A673 (cell line): Measurements from ENCODE around the gene SLC4A2. TPM values are rescaled to one million over a fixed set of nuclear protein-coding genes. Genes with fewer than 3 reads are reported as not detected.

ENCODE experiments used
- BruUV-seq: library from RNA; stranded (reverse); fragments of 400-500 nt; replicated peaks from 2 replicates; lab custom pipeline; 2021; lab: Mats Ljungman, UMichigan
- CTCF ChIA-PET: fragments of 300-600 bp; sonication (Branson Sonifier 250); formaldehyde crosslinking; loops from one replicate; lab custom pipeline; 2022; ENCODE audit warnings: antibody characterized with exemption; lab: Charles Lee
- POLR2A ChIA-PET: fragments of 300-600 bp; sonication (Branson Sonifier 250); formaldehyde crosslinking; loops from one replicate; lab custom pipeline; 2022; ENCODE audit warnings: antibody characterized with exemption; ENCODE audit not compliant: low non-redundant PET; lab: Charles Lee
- DNase-seq: peaks from one replicate; pipeline ENCODE4 v3.0.0-alpha.2; 2015; ENCODE audit warnings: low spot score
- H3K27ac ChIP-seq: fragments of 200-600 bp; sonication (generic); 2 replicates; pipeline ENCODE4 v1.5.1; 2016; ENCODE audit warnings: mixed run types, low read depth, mild to moderate bottlenecking, mixed read lengths, antibody characterized with exemption, low read length; ENCODE audit not compliant: poor library complexity, severe bottlenecking
- H3K27me3 ChIP-seq: fragments of 200-600 bp; sonication (generic); replicated peaks from 2 replicates; pipeline ENCODE4 v1.6.1; 2017; ENCODE audit warnings: mixed run types, low read depth, mild to moderate bottlenecking, mixed read lengths, antibody characterized with exemption, low read length; ENCODE audit not compliant: insufficient read depth, poor library complexity
- H3K36me3 ChIP-seq: fragments of 200-600 bp; sonication (generic); 2 replicates; pipeline ENCODE4 v1.6.1; 2016; ENCODE audit warnings: mixed run types, mild to moderate bottlenecking, mixed read lengths, antibody characterized with exemption, low read length; ENCODE audit not compliant: insufficient read depth, poor library complexity, severe bottlenecking
- H3K4me1 ChIP-seq: fragments of 200-600 bp; sonication (generic); 2 replicates; pipeline ENCODE4 v1.6.1; 2017; ENCODE audit warnings: mixed run types, mild to moderate bottlenecking, mixed read lengths, antibody characterized with exemption, low read length; ENCODE audit not compliant: insufficient read depth, poor library complexity, severe bottlenecking
- H3K4me3 ChIP-seq: fragments of 200-600 bp; sonication (generic); 2 replicates; pipeline ENCODE4 v1.5.1; 2016; ENCODE audit warnings: low read depth, mixed run types, mild to moderate bottlenecking, mixed read lengths, low read length; ENCODE audit not compliant: poor library complexity, severe bottlenecking
- H3K9me3 ChIP-seq: fragments of 200-600 bp; sonication (generic); 2 replicates; pipeline ENCODE4 v1.6.1; 2016; ENCODE audit warnings: mixed run types, low read depth, mild to moderate bottlenecking, mixed read lengths, antibody characterized with exemption, low read length; ENCODE audit not compliant: poor library complexity, severe bottlenecking
- CTCF ChIP-seq: fragments of 300-800, 200-600 bp; sonication (generic); conservative IDR thresholded peaks from 2 replicates; pipeline ENCODE4 v1.5.1; 2017; ENCODE audit warnings: low read depth, mild to moderate bottlenecking, antibody characterized with exemption, low read length, moderate library complexity, mixed read lengths
- EZH2 ChIP-seq: fragments of 200-600 bp; sonication (generic); IDR thresholded peaks from 2 replicates; pipeline ENCODE4 v1.6.1; 2017; ENCODE audit warnings: borderline replicate concordance, low read depth, mild to moderate bottlenecking, mixed read lengths, antibody characterized with exemption, low read length; ENCODE audit not compliant: poor library complexity, severe bottlenecking
- intact Hi-C: fragments of 100-400 bp; cut with micrococcal nuclease; formaldehyde crosslinking; loops from one replicate; pipeline ENCODE4 v1.10.0; 2022; ENCODE audit not compliant: unreplicated experiment
- total RNA-seq: library from RNA; stranded (reverse); gene quantifications from 2 replicates; pipeline ENCODE4 v1.2.3, GENCODE V29; 2021

SLC4A2 gene
- total RNA-seq, 1 experiment from 2014 or later, result 222 TPM

- BruUV-seq, result no TSS peak
- no peak for DNase-seq
- no peaks in the 10 kb centered on the region for H3K4me1 ChIP-seq
- no peaks in the 10 kb centered on the region for H3K9me3 ChIP-seq
- H3K27me3 ChIP-seq, result no peaks in the 10 kb centered on the region
- ChIA-PET POLR2A (no interaction called here), CTCF (interaction anchor here (1.1 kb wide), 1 partner anchor 15 kb away, joined by 3 read pairs; no protein-coding TSS in a partner anchor)
- H3K4me3 ChIP-seq, result no peak overlapping the region
- H3K36me3 ChIP-seq, result peaks cover 4% of the 10 kb centered on the region
- TF ChIP-seq EZH2 (no peak), CTCF (no peak)
- intact Hi-C loops, result no loop called here
- no peak overlapping the region for H3K27ac ChIP-seq
Measured at GRCh38 chr7:151032936-151033863, 26.2 kb upstream of the SLC4A2 start.

- Histone ChIP-seq H3K4me3 (no peak overlapping the region), H3K4me1 (peaks cover 3% of the 10 kb centered on the region), H3K27me3 (no peaks in the 10 kb centered on the region), H3K27ac (no peak overlapping the region), H3K36me3 (peaks cover 4% of the 10 kb centered on the region), H3K9me3 (no peaks in the 10 kb centered on the region)
- DNase-seq, result no peak
- POLR2A ChIA-PET, result no interaction called here
- CTCF ChIA-PET, result no interaction called here
- TF ChIP-seq CTCF (no peak), EZH2 (no peak)
- intact Hi-C loops, result no loop called here
- no TSS peak for BruUV-seq
Measured at GRCh38 chr7:151033864-151034249, 25.5 kb upstream of the SLC4A2 start.

- peaks cover 4% of the 10 kb centered on the region for H3K36me3 ChIP-seq
- no peak overlapping the region for H3K4me3 ChIP-seq
- CTCF ChIA-PET, result no interaction called here
- H3K9me3 ChIP-seq, result no peaks in the 10 kb centered on the region
- DNase-seq, result no peak
- TF ChIP-seq CTCF, result no peak
- no peak for TF ChIP-seq EZH2
- H3K27ac ChIP-seq, result no peak overlapping the region
- no peaks in the 10 kb centered on the region for H3K27me3 ChIP-seq
- BruUV-seq, result no TSS peak
- intact Hi-C loops, result no loop called here
- POLR2A ChIA-PET, result no interaction called here
- peaks cover 9% of the 10 kb centered on the region for H3K4me1 ChIP-seq
Measured at GRCh38 chr7:151034312-151035025, 24.9 kb upstream of the SLC4A2 start.
